KG1 (cell line): ENCODE measurements around the gene OR6Y1.

Experiments used
- DNase-seq: peaks from one replicate; lab custom pipeline; 2025; lab: John Stamatoyannopoulos, UW

Gene OR6Y1

GRCh38 chr1:158506369-158506987 lies 47.7 kb downstream of the OR6Y1 start:
- DNase-seq = peak; percentile 13

GRCh38 chr1:158496374-158496773 lies 57.8 kb downstream of the OR6Y1 start:
- no peak for DNase-seq

GRCh38 chr1:158494796-158495195 lies 59.4 kb downstream of the OR6Y1 start:
- no peak for DNase-seq
